GM18907 (cell line): Measurements from ENCODE around the gene LRRFIP2.
"Not testable (repeated sequence)": the region's sequence is repeated elsewhere in the genome, so short reads cannot be mapped to it uniquely, and the experiment has no call there.

Source experiments
- ATAC-seq: cut with Tn5 transposase; IDR thresholded peaks from one replicate; pipeline ENCODE4 v1.9.1; 2021; ENCODE audit warnings: mild to moderate bottlenecking, moderate library complexity; ENCODE audit not compliant: unreplicated experiment

LRRFIP2 gene

GRCh38 chr3:37174532-37175126 lies at the start of gene LRRFIP2:
Gene LRRFIP2 (minus strand): TSS chr3:37174582. CDS start chr3:37148983, 25,599 bp downstream.
- ATAC-seq: peak; percentile 34

GRCh38 chr3:37223576-37223975 lies 49.2 kb upstream of the LRRFIP2 start:
- no peak for ATAC-seq

- ATAC-seq: no peak
Measured at GRCh38 chr3:37223141-37223558, 48.8 kb upstream of the LRRFIP2 start.

GRCh38 chr3:37222542-37222941 lies 48.2 kb upstream of the LRRFIP2 start:
- not testable (repeated sequence) for ATAC-seq

- ATAC-seq: no peak
Measured at GRCh38 chr3:37221407-37221806, 47.0 kb upstream of the LRRFIP2 start.

GRCh38 chr3:37219266-37219665 lies 44.9 kb upstream of the LRRFIP2 start:
- no peak for ATAC-seq

GRCh38 chr3:37218206-37218605 lies 43.8 kb upstream of the LRRFIP2 start:
- no peak for ATAC-seq

GRCh38 chr3:37217098-37217849 lies 42.9 kb upstream of the LRRFIP2 start:
- ATAC-seq: no peak

GRCh38 chr3:37216597-37217097 lies 42.3 kb upstream of the LRRFIP2 start:
- no peak for ATAC-seq

- no peak for ATAC-seq
Measured at GRCh38 chr3:37214076-37214475, 39.7 kb upstream of the LRRFIP2 start.

GRCh38 chr3:37210230-37210629 lies 35.8 kb upstream of the LRRFIP2 start:
- ATAC-seq: no peak

- ATAC-seq: not testable (repeated sequence)
Measured at GRCh38 chr3:37208576-37208975, 34.2 kb upstream of the LRRFIP2 start.

- ATAC-seq: not testable (repeated sequence)
Measured at GRCh38 chr3:37208008-37208407, 33.6 kb upstream of the LRRFIP2 start.

- ATAC-seq: not testable (repeated sequence)
Measured at GRCh38 chr3:37206041-37206440, 31.7 kb upstream of the LRRFIP2 start.

GRCh38 chr3:37204314-37204713 lies 29.9 kb upstream of the LRRFIP2 start:
- ATAC-seq: no peak

- no peak for ATAC-seq
Measured at GRCh38 chr3:37202035-37202434, 27.7 kb upstream of the LRRFIP2 start.

GRCh38 chr3:37200141-37200540 lies 25.8 kb upstream of the LRRFIP2 start:
- no peak for ATAC-seq

GRCh38 chr3:37198996-37199395 lies 24.6 kb upstream of the LRRFIP2 start:
- no peak for ATAC-seq

- no peak for ATAC-seq
Measured at GRCh38 chr3:37198547-37198946, 24.2 kb upstream of the LRRFIP2 start.

GRCh38 chr3:37197810-37198371 lies 23.5 kb upstream of the LRRFIP2 start:
- ATAC-seq: no peak

- ATAC-seq: no peak
Measured at GRCh38 chr3:37194533-37194932, 20.2 kb upstream of the LRRFIP2 start.

- no peak for ATAC-seq
Measured at GRCh38 chr3:37190667-37191066, 16.3 kb upstream of the LRRFIP2 start.
